ENCODE data around the gene RGS13.

RGS13 gene

GRCh38 chr1:192632641-192633532 lies 3.1 kb upstream of the RGS13 start:
- Histone ChIP-seq H3K36me3 (no peaks in the 10 kb centered on the region), H3K9me3 (no peaks in the 10 kb centered on the region), H3K4me3 (ENCODE audit: low read depth, low read length) (no peak overlapping the region), H3K27me3 (no peaks in the 10 kb centered on the region), H3K4me1 (peaks cover 36% of the 10 kb centered on the region)
- no peak for DNase-seq
- no peak for TF ChIP-seq CTCF (IDR thresholded peaks at IDR 0.05; ENCODE audit: low read depth, low read length)

- Histone ChIP-seq H3K36me3 (no peaks in the 10 kb centered on the region), H3K27me3 (no peaks in the 10 kb centered on the region), H3K4me3 (ENCODE audit: low read depth, low read length) (no peak overlapping the region), H3K9me3 (no peaks in the 10 kb centered on the region), H3K4me1 (peaks cover 33% of the 10 kb centered on the region)
- no peak for DNase-seq
- TF ChIP-seq CTCF (IDR thresholded peaks at IDR 0.05; ENCODE audit: low read depth, low read length), result no peak
These were observed 2.3 kb upstream of the RGS13 start for GRCh38 chr1:192633533-192634253.

- no peaks in the 10 kb centered on the region for H3K27me3 ChIP-seq
- no peaks in the 10 kb centered on the region for H3K9me3 ChIP-seq
- no peaks in the 10 kb centered on the region for H3K36me3 ChIP-seq
- no peak for TF ChIP-seq CTCF (IDR thresholded peaks at IDR 0.05; ENCODE audit: low read depth, low read length)
- no peak for DNase-seq
- no peak overlapping the region for H3K4me3 ChIP-seq (ENCODE audit: low read depth, low read length)
- peaks cover 22% of the 10 kb centered on the region for H3K4me1 ChIP-seq
These were observed 906 bp upstream of the RGS13 start for GRCh38 chr1:192635041-192635440.

- peaks cover 6% of the 10 kb centered on the region; the same call in 1 of the 2 replicates for H3K4me1 ChIP-seq
- no peak overlapping the region for H3K4me3 ChIP-seq (ENCODE audit: low read depth, low read length)
- H3K9me3 ChIP-seq, result no peaks in the 10 kb centered on the region
- no peak for DNase-seq
- no peaks in the 10 kb centered on the region for H3K27me3 ChIP-seq
- TF ChIP-seq CTCF (IDR thresholded peaks at IDR 0.05; ENCODE audit: low read depth, low read length), result no peak
- H3K36me3 ChIP-seq, result no peaks in the 10 kb centered on the region
These were observed 3.8 kb downstream of the RGS13 start for GRCh38 chr1:192639607-192640368.

GRCh38 chr1:192652159-192652558 lies 16.2 kb downstream of the RGS13 start:
- no peak for TF ChIP-seq CTCF (IDR thresholded peaks at IDR 0.05; ENCODE audit: low read depth, low read length)
- Histone ChIP-seq H3K4me3 (ENCODE audit: low read depth, low read length) (no peak overlapping the region), H3K27me3 (no peaks in the 10 kb centered on the region), H3K9me3 (no peaks in the 10 kb centered on the region), H3K4me1 (peaks cover 17% of the 10 kb centered on the region), H3K36me3 (no peaks in the 10 kb centered on the region)
- no peak for DNase-seq

Data from BE2C (cell line).